GM23338 (cell line): ENCODE data around the gene PLEK. TPM values are rescaled to one million over a fixed set of nuclear protein-coding genes. Genes with fewer than 3 reads are reported as not detected.

Experiments used
- ATAC-seq: fragments of 200-7000 bp; cut with Tn5 transposase; 3 replicates; pipeline ENCODE4 v1.9.1; 2020
- DNase-seq: peaks from one replicate; pipeline ENCODE4 v3.0.0-alpha.2; 2015; ENCODE audit warnings: low spot score
- H2AFZ ChIP-seq: fragments of 200-600 bp; sonication (generic); 2 replicates; pipeline ENCODE4 v1.8.0; 2016; ENCODE audit warnings: antibody characterized with exemption, mild to moderate bottlenecking, moderate library complexity
- H3F3A ChIP-seq: fragments of 200-600 bp; sonication (generic); replicated peaks from 2 replicates; pipeline ENCODE4 v1.8.0; 2017; ENCODE audit warnings: antibody characterized with exemption, mixed run types, low read depth
- H3K27ac ChIP-seq: fragments of 200-600 bp; sonication (generic); 2 replicates; pipeline ENCODE4 v1.6.1; 2016; ENCODE audit warnings: low read depth
- H3K27me3 ChIP-seq: fragments of 200-600 bp; sonication (generic); 2 replicates; pipeline ENCODE4 v1.8.0; 2016; ENCODE audit warnings: mild to moderate bottlenecking, mixed run types, moderate library complexity; ENCODE audit not compliant: insufficient read depth
- H3K36me3 ChIP-seq: fragments of 200-600 bp; sonication (generic); 2 replicates; pipeline ENCODE4 v1.8.0; 2016; ENCODE audit warnings: mild to moderate bottlenecking; ENCODE audit not compliant: insufficient read depth
- H3K4me1 ChIP-seq: fragments of 200-600 bp; sonication (generic); 2 replicates; pipeline ENCODE4 v1.8.0; 2016; ENCODE audit warnings: mild to moderate bottlenecking, moderate library complexity; ENCODE audit not compliant: insufficient read depth
- H3K4me2 ChIP-seq: fragments of 200-600 bp; sonication (generic); 2 replicates; pipeline ENCODE4 v1.7.1; 2017; ENCODE audit warnings: mixed run types
- H3K4me3 ChIP-seq: fragments of 200-600 bp; sonication (generic); 2 replicates; pipeline ENCODE4 v1.6.1; 2016; ENCODE audit warnings: mixed run types
- H3K79me2 ChIP-seq: fragments of 200-600 bp; sonication (generic); replicated peaks from 2 replicates; pipeline ENCODE4 v1.8.0; 2017; ENCODE audit warnings: mild to moderate bottlenecking; ENCODE audit not compliant: insufficient read depth
- H3K9me2 ChIP-seq: fragments of 200-600 bp; sonication (generic); 2 replicates; pipeline ENCODE4 v1.8.0; 2017; ENCODE audit not compliant: insufficient read depth
- H4K20me1 ChIP-seq: fragments of 200-600 bp; sonication (generic); replicated peaks from 2 replicates; pipeline ENCODE4 v1.8.0; 2017; ENCODE audit warnings: mild to moderate bottlenecking; ENCODE audit not compliant: insufficient read depth
- H3K27ac Mint-ChIP-seq: 2 replicates; pipeline ENCODE4 v1.8.0; 2020; ENCODE audit warnings: inconsistent platforms, mild to moderate bottlenecking, moderate library complexity, mixed read lengths
- H3K27me3 Mint-ChIP-seq: 3 replicates; pipeline ENCODE4 v1.8.0; 2022; ENCODE audit warnings: low read depth, mild to moderate bottlenecking, moderate library complexity, mixed read lengths, inconsistent platforms; ENCODE audit not compliant: insufficient read depth, poor library complexity
- H3K36me3 Mint-ChIP-seq: 3 replicates; pipeline ENCODE4 v1.8.0; 2021; ENCODE audit warnings: low read depth, mild to moderate bottlenecking, inconsistent platforms, moderate library complexity, mixed read lengths
- H3K4me1 Mint-ChIP-seq: 3 replicates; pipeline ENCODE4 v1.8.0; 2020; ENCODE audit warnings: mild to moderate bottlenecking, inconsistent platforms, mixed read lengths
- H3K4me3 Mint-ChIP-seq: 3 replicates; pipeline ENCODE4 v1.8.0; 2021; ENCODE audit warnings: moderate library complexity, mild to moderate bottlenecking, inconsistent platforms, mixed read lengths
- H3K9me3 Mint-ChIP-seq: 3 replicates; pipeline ENCODE4 v1.8.0; 2020; ENCODE audit warnings: moderate library complexity, mild to moderate bottlenecking, inconsistent platforms, mixed read lengths
- CREB1 ChIP-seq: fragments of 250-450 bp; sonication (Bioruptor Pico); IDR thresholded peaks from 2 replicates; pipeline ENCODE4 v1.5.0; 2020; ENCODE audit warnings: low read depth, mild to moderate bottlenecking, moderate library complexity
- EZH2 ChIP-seq: fragments of 200-600 bp; sonication (generic); IDR thresholded peaks from one replicate; pipeline ENCODE4 v1.8.0; 2017; ENCODE audit warnings: antibody characterized with exemption, mild to moderate bottlenecking, low read depth; ENCODE audit not compliant: unreplicated experiment
- EZH2phosphoT487 ChIP-seq: fragments of 200-600 bp; sonication (generic); IDR thresholded peaks from one replicate; pipeline ENCODE4 v1.8.1; 2018; ENCODE audit warnings: antibody characterized with exemption; ENCODE audit not compliant: unreplicated experiment
- JUNB ChIP-seq: IDR thresholded peaks from one replicate; pipeline ENCODE4 v1.6.1; 2016; ENCODE audit warnings: antibody characterized with exemption; ENCODE audit not compliant: unreplicated experiment
- NANOG ChIP-seq: IDR thresholded peaks from 2 replicates; pipeline ENCODE4 v1.6.1; 2016; ENCODE audit warnings: antibody characterized with exemption, borderline replicate concordance
- POLR2AphosphoS5 ChIP-seq: IDR thresholded peaks from 2 replicates; pipeline ENCODE4 v1.6.1; 2016; ENCODE audit warnings: antibody characterized with exemption, low read depth
- STAT1 ChIP-seq: IDR thresholded peaks from one replicate; pipeline ENCODE4 v1.6.1; 2016; ENCODE audit warnings: antibody characterized with exemption; ENCODE audit not compliant: unreplicated experiment
- ZNF114 ChIP-seq: fragments of 250-450 bp; sonication (Bioruptor Pico); IDR thresholded peaks from 2 replicates; pipeline ENCODE4 v1.5.0; 2020; ENCODE audit warnings: mild to moderate bottlenecking, moderate library complexity
- ZNF331 ChIP-seq: fragments of 250-450 bp; sonication (Bioruptor Pico); IDR thresholded peaks from 2 replicates; pipeline ENCODE4 v1.5.0; 2020; ENCODE audit warnings: low read depth, mild to moderate bottlenecking, moderate library complexity
- polyA plus RNA-seq: library from polyadenylated mRNA; unstranded; fragments of >200 nt; fragmentation: Nextera tagmentation; extraction: Ambion mirVana; gene quantifications from 2 replicates; pipeline ENCODE4 v1.2.1, GENCODE V29; 2016
- total RNA-seq: library from RNA; depleted of rRNA; stranded (reverse); fragments of >200 nt; shearing (Covaris generic); gene quantifications from 2 replicates; pipeline ENCODE4 v1.2.3, GENCODE V29; 2014
- TF ChIP-seq, protein P1 (sequence below), 2 experiments: fragments of 200-600 bp in 1 of 2; sonication (generic) in 1 of 2; conservative IDR thresholded peaks; 2 replicates each; pipeline versions ENCODE4 v1.5.1 to v1.6.1; 2016 to 2017; ENCODE audit warnings: antibody characterized with exemption in 2 of 2, low read depth in 2 of 2, mild to moderate bottlenecking in 2 of 2, moderate library complexity in 1 of 2
- TF ChIP-seq, protein P2 (sequence below): IDR thresholded peaks from one replicate; pipeline ENCODE4 v1.6.1; 2018; ENCODE audit warnings: antibody characterized with exemption; ENCODE audit not compliant: unreplicated experiment
- TF ChIP-seq, protein P3 (sequence below): fragments of 250-450 bp; sonication (Bioruptor Pico); IDR thresholded peaks from 2 replicates; pipeline ENCODE4 v1.5.0; 2020; ENCODE audit warnings: mild to moderate bottlenecking, moderate library complexity
- TF ChIP-seq, protein P4 (sequence below): IDR thresholded peaks from 2 replicates; pipeline ENCODE4 v1.6.1; 2016; ENCODE audit warnings: antibody characterized with exemption

The PLEK gene
- total and polyA plus RNA-seq, 2 experiments from 2014 or later: 0.06 TPM; not detected in 1

DNA sequence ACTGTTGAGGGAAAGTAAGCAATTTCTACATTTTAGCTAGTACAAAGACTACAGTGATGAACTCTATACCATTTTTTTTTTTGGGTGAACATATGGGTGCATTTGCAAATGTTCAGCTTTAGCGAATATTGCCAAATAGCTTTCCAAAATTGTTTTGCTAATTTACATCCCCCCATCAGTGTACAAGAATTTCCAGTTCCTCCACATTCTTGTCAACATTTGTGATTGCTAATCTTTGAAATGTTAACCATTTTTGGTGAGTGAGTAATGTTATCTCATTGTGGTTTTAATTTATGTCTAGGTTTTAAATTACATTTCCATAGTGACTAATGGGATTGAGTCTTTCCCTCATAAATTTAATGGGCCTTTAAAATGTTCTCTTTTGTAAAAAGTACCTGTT lies 28.9 kb upstream of the PLEK start:
- Histone ChIP-seq H3K27ac (no peak overlapping the region), H4K20me1 (no peaks in the 10 kb centered on the region), H3F3A (no peaks in the 10 kb centered on the region), H3K9me2 (0 out of 2 replicates have a peak, but pooled peaks cover 7% of the 10 kb centered on the region), H2AFZ (no peak overlapping the region), H3K36me3 (no peaks in the 10 kb centered on the region), H3K4me3 (no peak overlapping the region), H3K4me2 (peak overlapping the region; percentile 37; the same call in 1 of the 2 replicates), H3K79me2 (no peaks in the 10 kb centered on the region), H3K4me1 (peaks cover 4% of the 10 kb centered on the region), H3K27me3 (no peaks in the 10 kb centered on the region)
- Mint-ChIP-seq H3K4me1 (peaks cover 17% of the 10 kb centered on the region; the same call in 2 of the 3 replicates), H3K36me3 (no peaks in the 10 kb centered on the region), H3K4me3 (no peak overlapping the region), H3K27ac (no peak overlapping the region), H3K9me3 (no peaks in the 10 kb centered on the region), H3K27me3 (no peaks in the 10 kb centered on the region)
- no peak for ATAC-seq
- TF ChIP-seq, protein P1, sequence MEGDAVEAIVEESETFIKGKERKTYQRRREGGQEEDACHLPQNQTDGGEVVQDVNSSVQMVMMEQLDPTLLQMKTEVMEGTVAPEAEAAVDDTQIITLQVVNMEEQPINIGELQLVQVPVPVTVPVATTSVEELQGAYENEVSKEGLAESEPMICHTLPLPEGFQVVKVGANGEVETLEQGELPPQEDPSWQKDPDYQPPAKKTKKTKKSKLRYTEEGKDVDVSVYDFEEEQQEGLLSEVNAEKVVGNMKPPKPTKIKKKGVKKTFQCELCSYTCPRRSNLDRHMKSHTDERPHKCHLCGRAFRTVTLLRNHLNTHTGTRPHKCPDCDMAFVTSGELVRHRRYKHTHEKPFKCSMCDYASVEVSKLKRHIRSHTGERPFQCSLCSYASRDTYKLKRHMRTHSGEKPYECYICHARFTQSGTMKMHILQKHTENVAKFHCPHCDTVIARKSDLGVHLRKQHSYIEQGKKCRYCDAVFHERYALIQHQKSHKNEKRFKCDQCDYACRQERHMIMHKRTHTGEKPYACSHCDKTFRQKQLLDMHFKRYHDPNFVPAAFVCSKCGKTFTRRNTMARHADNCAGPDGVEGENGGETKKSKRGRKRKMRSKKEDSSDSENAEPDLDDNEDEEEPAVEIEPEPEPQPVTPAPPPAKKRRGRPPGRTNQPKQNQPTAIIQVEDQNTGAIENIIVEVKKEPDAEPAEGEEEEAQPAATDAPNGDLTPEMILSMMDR (conservative IDR thresholded peaks at IDR 0.05; ENCODE audit: low read depth in 2 of 2): no peak
- TF ChIP-seq ZNF331 (CRISPR knock-in tag): no peak
- TF ChIP-seq, protein P2, sequence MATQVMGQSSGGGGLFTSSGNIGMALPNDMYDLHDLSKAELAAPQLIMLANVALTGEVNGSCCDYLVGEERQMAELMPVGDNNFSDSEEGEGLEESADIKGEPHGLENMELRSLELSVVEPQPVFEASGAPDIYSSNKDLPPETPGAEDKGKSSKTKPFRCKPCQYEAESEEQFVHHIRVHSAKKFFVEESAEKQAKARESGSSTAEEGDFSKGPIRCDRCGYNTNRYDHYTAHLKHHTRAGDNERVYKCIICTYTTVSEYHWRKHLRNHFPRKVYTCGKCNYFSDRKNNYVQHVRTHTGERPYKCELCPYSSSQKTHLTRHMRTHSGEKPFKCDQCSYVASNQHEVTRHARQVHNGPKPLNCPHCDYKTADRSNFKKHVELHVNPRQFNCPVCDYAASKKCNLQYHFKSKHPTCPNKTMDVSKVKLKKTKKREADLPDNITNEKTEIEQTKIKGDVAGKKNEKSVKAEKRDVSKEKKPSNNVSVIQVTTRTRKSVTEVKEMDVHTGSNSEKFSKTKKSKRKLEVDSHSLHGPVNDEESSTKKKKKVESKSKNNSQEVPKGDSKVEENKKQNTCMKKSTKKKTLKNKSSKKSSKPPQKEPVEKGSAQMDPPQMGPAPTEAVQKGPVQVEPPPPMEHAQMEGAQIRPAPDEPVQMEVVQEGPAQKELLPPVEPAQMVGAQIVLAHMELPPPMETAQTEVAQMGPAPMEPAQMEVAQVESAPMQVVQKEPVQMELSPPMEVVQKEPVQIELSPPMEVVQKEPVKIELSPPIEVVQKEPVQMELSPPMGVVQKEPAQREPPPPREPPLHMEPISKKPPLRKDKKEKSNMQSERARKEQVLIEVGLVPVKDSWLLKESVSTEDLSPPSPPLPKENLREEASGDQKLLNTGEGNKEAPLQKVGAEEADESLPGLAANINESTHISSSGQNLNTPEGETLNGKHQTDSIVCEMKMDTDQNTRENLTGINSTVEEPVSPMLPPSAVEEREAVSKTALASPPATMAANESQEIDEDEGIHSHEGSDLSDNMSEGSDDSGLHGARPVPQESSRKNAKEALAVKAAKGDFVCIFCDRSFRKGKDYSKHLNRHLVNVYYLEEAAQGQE: no peak
- TF ChIP-seq JUNB: no peak
- TF ChIP-seq, protein P3, sequence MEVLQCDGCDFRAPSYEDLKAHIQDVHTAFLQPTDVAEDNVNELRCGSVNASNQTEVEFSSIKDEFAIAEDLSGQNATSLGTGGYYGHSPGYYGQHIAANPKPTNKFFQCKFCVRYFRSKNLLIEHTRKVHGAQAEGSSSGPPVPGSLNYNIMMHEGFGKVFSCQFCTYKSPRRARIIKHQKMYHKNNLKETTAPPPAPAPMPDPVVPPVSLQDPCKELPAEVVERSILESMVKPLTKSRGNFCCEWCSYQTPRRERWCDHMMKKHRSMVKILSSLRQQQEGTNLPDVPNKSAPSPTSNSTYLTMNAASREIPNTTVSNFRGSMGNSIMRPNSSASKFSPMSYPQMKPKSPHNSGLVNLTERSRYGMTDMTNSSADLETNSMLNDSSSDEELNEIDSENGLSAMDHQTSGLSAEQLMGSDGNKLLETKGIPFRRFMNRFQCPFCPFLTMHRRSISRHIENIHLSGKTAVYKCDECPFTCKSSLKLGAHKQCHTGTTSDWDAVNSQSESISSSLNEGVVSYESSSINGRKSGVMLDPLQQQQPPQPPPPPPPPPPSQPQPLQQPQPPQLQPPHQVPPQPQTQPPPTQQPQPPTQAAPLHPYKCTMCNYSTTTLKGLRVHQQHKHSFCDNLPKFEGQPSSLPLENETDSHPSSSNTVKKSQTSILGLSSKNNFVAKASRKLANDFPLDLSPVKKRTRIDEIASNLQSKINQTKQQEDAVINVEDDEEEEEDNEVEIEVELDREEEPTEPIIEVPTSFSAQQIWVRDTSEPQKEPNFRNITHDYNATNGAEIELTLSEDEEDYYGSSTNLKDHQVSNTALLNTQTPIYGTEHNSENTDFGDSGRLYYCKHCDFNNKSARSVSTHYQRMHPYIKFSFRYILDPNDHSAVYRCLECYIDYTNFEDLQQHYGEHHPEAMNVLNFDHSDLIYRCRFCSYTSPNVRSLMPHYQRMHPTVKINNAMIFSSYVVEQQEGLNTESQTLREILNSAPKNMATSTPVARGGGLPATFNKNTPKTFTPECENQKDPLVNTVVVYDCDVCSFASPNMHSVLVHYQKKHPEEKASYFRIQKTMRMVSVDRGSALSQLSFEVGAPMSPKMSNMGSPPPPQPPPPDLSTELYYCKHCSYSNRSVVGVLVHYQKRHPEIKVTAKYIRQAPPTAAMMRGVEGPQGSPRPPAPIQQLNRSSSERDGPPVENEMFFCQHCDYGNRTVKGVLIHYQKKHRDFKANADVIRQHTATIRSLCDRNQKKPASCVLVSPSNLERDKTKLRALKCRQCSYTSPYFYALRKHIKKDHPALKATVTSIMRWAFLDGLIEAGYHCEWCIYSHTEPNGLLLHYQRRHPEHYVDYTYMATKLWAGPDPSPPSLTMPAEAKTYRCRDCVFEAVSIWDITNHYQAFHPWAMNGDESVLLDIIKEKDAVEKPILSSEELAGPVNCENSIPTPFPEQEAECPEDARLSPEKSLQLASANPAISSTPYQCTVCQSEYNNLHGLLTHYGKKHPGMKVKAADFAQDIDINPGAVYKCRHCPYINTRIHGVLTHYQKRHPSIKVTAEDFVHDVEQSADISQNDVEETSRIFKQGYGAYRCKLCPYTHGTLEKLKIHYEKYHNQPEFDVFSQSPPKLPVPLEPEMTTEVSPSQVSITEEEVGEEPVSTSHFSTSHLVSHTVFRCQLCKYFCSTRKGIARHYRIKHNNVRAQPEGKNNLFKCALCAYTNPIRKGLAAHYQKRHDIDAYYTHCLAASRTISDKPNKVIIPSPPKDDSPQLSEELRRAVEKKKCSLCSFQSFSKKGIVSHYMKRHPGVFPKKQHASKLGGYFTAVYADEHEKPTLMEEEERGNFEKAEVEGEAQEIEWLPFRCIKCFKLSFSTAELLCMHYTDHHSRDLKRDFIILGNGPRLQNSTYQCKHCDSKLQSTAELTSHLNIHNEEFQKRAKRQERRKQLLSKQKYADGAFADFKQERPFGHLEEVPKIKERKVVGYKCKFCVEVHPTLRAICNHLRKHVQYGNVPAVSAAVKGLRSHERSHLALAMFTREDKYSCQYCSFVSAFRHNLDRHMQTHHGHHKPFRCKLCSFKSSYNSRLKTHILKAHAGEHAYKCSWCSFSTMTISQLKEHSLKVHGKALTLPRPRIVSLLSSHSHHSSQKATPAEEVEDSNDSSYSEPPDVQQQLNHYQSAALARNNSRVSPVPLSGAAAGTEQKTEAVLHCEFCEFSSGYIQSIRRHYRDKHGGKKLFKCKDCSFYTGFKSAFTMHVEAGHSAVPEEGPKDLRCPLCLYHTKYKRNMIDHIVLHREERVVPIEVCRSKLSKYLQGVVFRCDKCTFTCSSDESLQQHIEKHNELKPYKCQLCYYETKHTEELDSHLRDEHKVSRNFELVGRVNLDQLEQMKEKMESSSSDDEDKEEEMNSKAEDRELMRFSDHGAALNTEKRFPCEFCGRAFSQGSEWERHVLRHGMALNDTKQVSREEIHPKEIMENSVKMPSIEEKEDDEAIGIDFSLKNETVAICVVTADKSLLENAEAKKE (CRISPR knock-in tag): no peak
- TF ChIP-seq, protein P4, sequence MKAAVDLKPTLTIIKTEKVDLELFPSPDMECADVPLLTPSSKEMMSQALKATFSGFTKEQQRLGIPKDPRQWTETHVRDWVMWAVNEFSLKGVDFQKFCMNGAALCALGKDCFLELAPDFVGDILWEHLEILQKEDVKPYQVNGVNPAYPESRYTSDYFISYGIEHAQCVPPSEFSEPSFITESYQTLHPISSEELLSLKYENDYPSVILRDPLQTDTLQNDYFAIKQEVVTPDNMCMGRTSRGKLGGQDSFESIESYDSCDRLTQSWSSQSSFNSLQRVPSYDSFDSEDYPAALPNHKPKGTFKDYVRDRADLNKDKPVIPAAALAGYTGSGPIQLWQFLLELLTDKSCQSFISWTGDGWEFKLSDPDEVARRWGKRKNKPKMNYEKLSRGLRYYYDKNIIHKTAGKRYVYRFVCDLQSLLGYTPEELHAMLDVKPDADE: no peak
- no peak for TF ChIP-seq ZNF114 (CRISPR knock-in tag)
- no peak for TF ChIP-seq STAT1
- TF ChIP-seq POLR2AphosphoS5: no peak
- no peak for TF ChIP-seq NANOG
- TF ChIP-seq EZH2: no peak
- TF ChIP-seq EZH2phosphoT487: no peak
- TF ChIP-seq CREB1 (CRISPR knock-in tag): no peak
- no peak for DNase-seq
